Natural killer cell treated with Interleukin-12 subunit alpha and Interleukin-12 subunit beta and Interleukin-15 and Interleukin-18, amount 100 ng/mL, for 72 hours (primary cell): ENCODE data around the gene GAL3ST2. TPM values are rescaled to one million over a fixed set of nuclear protein-coding genes. Genes with fewer than 3 reads are reported as not detected.

Experiments
- ATAC-seq, 2 donors: fragments of 150-1000 bp; cut with Tn5 transposase in 1 of 2; sonication (Bioruptor Pico), chemical (Tn5 transposase) in 1 of 2; 2 replicates each; pipeline ENCODE4 v1.10.0; 2021
- DNase-seq: peaks from one replicate; pipeline ENCODE4 v3.0.0; 2022; ENCODE audit warnings: low spot score
- H3K27ac Mint-ChIP-seq, 2 donors: 1 replicate in 1 of 2; 2 replicates in 1 of 2; pipeline ENCODE4 v1.8.0; 2022; ENCODE audit warnings: mixed read lengths in 2 of 2, mild to moderate bottlenecking in 1 of 2, moderate library complexity in 1 of 2
- H3K27me3 Mint-ChIP-seq, 2 donors: 1 replicate in 1 of 2; 2 replicates in 1 of 2; pipeline ENCODE4 v1.8.0; 2022; ENCODE audit warnings: mixed read lengths in 2 of 2
- H3K36me3 Mint-ChIP-seq: one replicate; pipeline ENCODE4 v1.8.0; 2022; ENCODE audit warnings: mixed read lengths
- H3K4me1 Mint-ChIP-seq, 2 donors: 1 replicate in 1 of 2; 2 replicates in 1 of 2; pipeline ENCODE4 v1.8.0; 2022; ENCODE audit warnings: low read depth in 2 of 2, mixed read lengths in 2 of 2, mild to moderate bottlenecking in 1 of 2
- H3K4me3 Mint-ChIP-seq: one replicate; pipeline ENCODE4 v1.8.0; 2022; ENCODE audit warnings: mixed read lengths
- H3K9me3 Mint-ChIP-seq: 2 replicates; pipeline ENCODE4 v1.8.0; 2022; ENCODE audit warnings: mixed read lengths
- total RNA-seq, 2 donors: library from RNA; stranded (reverse); gene quantifications; one replicate each; pipeline ENCODE4 v1.2.3, GENCODE V29; 2022

Gene GAL3ST2
- total RNA-seq, 2 donors from 2014 or later = 0.83 to 2.8 TPM

GRCh38 chr2:241808051-241808720, 31.6 kb downstream of the GAL3ST2 start:
- peaks cover 0 to 2% of the 10 kb centered on the region in 2 donors for H3K27me3 Mint-ChIP-seq
- DNase-seq = no peak
- no peaks in the 10 kb centered on the region for H3K36me3 Mint-ChIP-seq
- peak overlapping the region; percentile 22 for H3K4me3 Mint-ChIP-seq
- ATAC-seq = no peak
- no peaks in the 10 kb centered on the region for H3K9me3 Mint-ChIP-seq
- peaks cover 4 to 7% of the 10 kb centered on the region in 2 donors for H3K4me1 Mint-ChIP-seq
- peak overlapping the region in 1 of 2 donors; percentile 23 for H3K27ac Mint-ChIP-seq

GRCh38 chr2:241808721-241809382, 32.2 kb downstream of the GAL3ST2 start, which contains the start of gene NEU4:
Gene NEU4 (plus strand): TSS chr2:241809193. CDS start chr2:241814485, 5,292 bp downstream.
- Mint-ChIP-seq H3K4me1 (peaks cover 0 to 5% of the 10 kb centered on the region in 2 donors), H3K4me3 (peak within 1 kb of the TSS; percentile 22), H3K36me3 (no peaks in the 10 kb centered on the region), H3K9me3 (no peaks in the 10 kb centered on the region), H3K27ac (peak within 1 kb of the TSS in 1 of 2 donors; percentile 23), H3K27me3 (no peaks in the 10 kb centered on the region)
- DNase-seq = no peak
- ATAC-seq = no peak

- DNase-seq (no peak), ATAC-seq (no peak)
- Mint-ChIP-seq H3K27ac (no peak overlapping the region), H3K9me3 (no peaks in the 10 kb centered on the region), H3K27me3 (no peaks in the 10 kb centered on the region), H3K4me3 (no peak overlapping the region), H3K4me1 (peaks cover 0 to 5% of the 10 kb centered on the region in 2 donors), H3K36me3 (no peaks in the 10 kb centered on the region)
These were observed 33.0 kb downstream of the GAL3ST2 start for GRCh38 chr2:241809383-241810306.

- Mint-ChIP-seq H3K36me3 (no peaks in the 10 kb centered on the region), H3K4me3 (no peak overlapping the region), H3K4me1 (peaks cover 0 to 8% of the 10 kb centered on the region in 2 donors), H3K27me3 (peaks cover 0 to 3% of the 10 kb centered on the region in 2 donors), H3K27ac (no peak overlapping the region), H3K9me3 (no peaks in the 10 kb centered on the region)
- DNase-seq (no peak), ATAC-seq (no peak)
These were observed 33.9 kb downstream of the GAL3ST2 start for GRCh38 chr2:241810307-241811200.

GRCh38 chr2:241811201-241811951, 34.8 kb downstream of the GAL3ST2 start:
- ATAC-seq = peak in 1 of 2 donors; percentile 30
- Mint-ChIP-seq H3K27me3 (peaks cover 0 to 3% of the 10 kb centered on the region in 2 donors), H3K4me3 (no peak overlapping the region), H3K9me3 (no peaks in the 10 kb centered on the region), H3K36me3 (no peaks in the 10 kb centered on the region), H3K4me1 (peaks cover 0 to 8% of the 10 kb centered on the region in 2 donors), H3K27ac (no peak overlapping the region)
- no peak for DNase-seq

- ATAC-seq (no peak), DNase-seq (no peak)
- Mint-ChIP-seq H3K4me1 (peaks cover under 1 to 8% of the 10 kb centered on the region in 2 donors), H3K4me3 (no peak overlapping the region), H3K27me3 (peaks cover 0 to 3% of the 10 kb centered on the region in 2 donors), H3K9me3 (no peaks in the 10 kb centered on the region), H3K27ac (no peak overlapping the region), H3K36me3 (no peaks in the 10 kb centered on the region)
These were observed 35.5 kb downstream of the GAL3ST2 start for GRCh38 chr2:241811952-241812729.

GRCh38 chr2:241812730-241813643, 36.4 kb downstream of the GAL3ST2 start:
- H3K27ac Mint-ChIP-seq = no peak overlapping the region
- no peaks in the 10 kb centered on the region for H3K9me3 Mint-ChIP-seq
- DNase-seq = no peak
- H3K4me3 Mint-ChIP-seq = no peak overlapping the region
- H3K36me3 Mint-ChIP-seq = no peaks in the 10 kb centered on the region
- H3K27me3 Mint-ChIP-seq = peaks cover 0 to 3% of the 10 kb centered on the region in 2 donors
- ATAC-seq = peak in 1 of 2 donors; percentile 2
- H3K4me1 Mint-ChIP-seq = peaks cover 8 to 13% of the 10 kb centered on the region in 2 donors

- DNase-seq (no peak), ATAC-seq (peak in 1 of 2 donors; percentile 46)
- Mint-ChIP-seq H3K9me3 (no peaks in the 10 kb centered on the region), H3K4me1 (peaks cover 8% of the 10 kb centered on the region in 2 donors), H3K27ac (no peak overlapping the region), H3K27me3 (peaks cover 0 to 3% of the 10 kb centered on the region in 2 donors), H3K4me3 (no peak overlapping the region), H3K36me3 (no peaks in the 10 kb centered on the region)
These were observed 37.2 kb downstream of the GAL3ST2 start for GRCh38 chr2:241813644-241814392.

- H3K36me3 Mint-ChIP-seq = no peaks in the 10 kb centered on the region
- H3K27me3 Mint-ChIP-seq = peaks cover 0 to 3% of the 10 kb centered on the region in 2 donors
- no peak for ATAC-seq
- no peak overlapping the region for H3K4me3 Mint-ChIP-seq
- no peak overlapping the region for H3K27ac Mint-ChIP-seq
- H3K4me1 Mint-ChIP-seq = peaks cover 8% of the 10 kb centered on the region in 2 donors
- H3K9me3 Mint-ChIP-seq = no peaks in the 10 kb centered on the region
- no peak for DNase-seq
These were observed 37.7 kb downstream of the GAL3ST2 start for GRCh38 chr2:241814393-241814642.

GRCh38 chr2:241814643-241815476, 38.2 kb downstream of the GAL3ST2 start:
- Mint-ChIP-seq H3K9me3 (no peaks in the 10 kb centered on the region), H3K4me1 (peaks cover 8% of the 10 kb centered on the region in 2 donors), H3K27ac (no peak overlapping the region), H3K4me3 (no peak overlapping the region), H3K36me3 (no peaks in the 10 kb centered on the region), H3K27me3 (peaks cover 0 to 3% of the 10 kb centered on the region in 2 donors)
- DNase-seq (no peak), ATAC-seq (no peak)
